PFSK-1 (cell line): Measurements from ENCODE around the gene FAM78B.

Source experiments
- FOXP2 ChIP-seq: optimal IDR thresholded peaks from 2 replicates; pipeline ENCODE3; 2011; ENCODE audit warnings: borderline replicate concordance, control low read depth, inconsistent platforms; ENCODE audit not compliant: insufficient read depth; ENCODE audit errors: extremely low read length, extremely low read depth
- POLR2AphosphoS5 ChIP-seq: IDR thresholded peaks from 2 replicates; pipeline ENCODE4 v1.6.1; 2012; ENCODE audit warnings: low read depth, mild to moderate bottlenecking, control low read depth, low read length, moderate library complexity
- REST ChIP-seq, 2 experiments: IDR thresholded peaks; 2 replicates each; pipeline versions ENCODE4 v1.6.1 to v1.8.0; 2011 to 2012; ENCODE audit warnings: low read depth in 2 of 2, low read length in 2 of 2, control low read depth in 1 of 2, inconsistent platforms in 1 of 2, mild to moderate bottlenecking in 1 of 2, moderate library complexity in 1 of 2; ENCODE audit not compliant: insufficient read depth in 1 of 2
- SIN3A ChIP-seq: IDR thresholded peaks from 2 replicates; pipeline ENCODE4 v1.6.1; 2012; ENCODE audit warnings: mild to moderate bottlenecking, low read length, moderate library complexity, borderline replicate concordance; ENCODE audit not compliant: insufficient read depth
- TAF1 ChIP-seq: IDR thresholded peaks from 2 replicates; pipeline ENCODE4 v1.6.1; 2012; ENCODE audit warnings: low read length, control low read depth, borderline replicate concordance; ENCODE audit not compliant: insufficient read depth

GRCh38 chr1:166079276-166079675 lies 87.5 kb downstream of the FAM78B start:
- TF ChIP-seq REST (IDR thresholded peaks at IDR 0.05; ENCODE audit: insufficient read depth in 1 of 2, low read depth in 2 of 2, low read length in 2 of 2) (no peak), POLR2AphosphoS5 (no peak), SIN3A (no peak), TAF1 (no peak), FOXP2 (no peak)
